SK-N-SH (cell line): ENCODE measurements around the gene TBL1X. TPM values are rescaled to one million over a fixed set of nuclear protein-coding genes. Genes with fewer than 3 reads are reported as not detected.

Experiments
- CTCF ChIA-PET: fragments of 300-600, 350-600 bp; formaldehyde crosslinking; extraction: SDS; loops from one replicate; lab custom pipeline; 2021; lab: Yijun Ruan, JAX
- POLR2A ChIA-PET: fragments of 350-600 bp; sonication (Branson Sonifier 250); formaldehyde crosslinking; extraction: SDS; loops from one replicate; lab custom pipeline; 2020; ENCODE audit warnings: antibody characterized with exemption, inconsistent platforms; lab: Yijun Ruan, JAX
- DNase-seq: peaks from one replicate; pipeline ENCODE4 v3.0.0; 2012
- H2AFZ ChIP-seq: fragments of 200-600 bp; sonication (generic); 2 replicates; pipeline ENCODE4 v1.8.1; 2016; ENCODE audit warnings: antibody characterized with exemption, mild to moderate bottlenecking, low read depth
- H3F3A ChIP-seq: fragments of 200-600 bp; sonication (generic); replicated peaks from 2 replicates; pipeline ENCODE3; 2016; ENCODE audit warnings: antibody characterized with exemption, mild to moderate bottlenecking; ENCODE audit not compliant: insufficient read depth
- H3K27ac ChIP-seq, 2 experiments: fragments of 200-500 bp in 1 of 2; fragments of 200-600 bp in 1 of 2; sonication (Bioruptor generic) in 1 of 2; sonication (generic), shearing (Covaris generic) in 1 of 2; 2 replicates each; pipeline versions ENCODE4 v1.5.1 to v1.6.1; 2014 to 2016; ENCODE audit warnings: low read depth in 2 of 2, inconsistent platforms in 1 of 2, low read length in 1 of 2, mild to moderate bottlenecking in 1 of 2, mixed read lengths in 1 of 2
- H3K27me3 ChIP-seq: fragments of 200-600 bp; sonication (generic), shearing (Covaris generic); 2 replicates; pipeline ENCODE4 v1.6.1; 2016; ENCODE audit warnings: mixed run types; ENCODE audit not compliant: insufficient read depth
- H3K36me3 ChIP-seq, 2 experiments: fragments of 200-500 bp in 1 of 2; fragments of 200-600 bp in 1 of 2; sonication (Bioruptor generic) in 1 of 2; sonication (generic) in 1 of 2; replicated peaks in 1 of 2; 2 replicates each; pipeline versions ENCODE3 to v1.5.1; 2014 to 2016; ENCODE audit warnings: low read length in 1 of 2, mild to moderate bottlenecking in 1 of 2; ENCODE audit not compliant: insufficient read depth in 2 of 2, control insufficient read depth in 1 of 2
- H3K4me1 ChIP-seq, 2 experiments: fragments of 200-500 bp in 1 of 2; fragments of 200-600 bp in 1 of 2; sonication (Bioruptor generic) in 1 of 2; sonication (generic), shearing (Covaris generic) in 1 of 2; 2 replicates each; pipeline versions ENCODE4 v1.5.1 to v1.6.1; 2014 to 2016; ENCODE audit warnings: low read depth in 1 of 2, low read length in 1 of 2, mixed run types in 1 of 2; ENCODE audit not compliant: insufficient read depth in 2 of 2, control insufficient read depth in 1 of 2
- H3K4me2 ChIP-seq: fragments of 200-600 bp; sonication (generic), shearing (Covaris generic); 2 replicates; pipeline ENCODE4 v1.6.1; 2017; ENCODE audit warnings: mixed run types
- H3K4me3 ChIP-seq, 2 experiments: fragments of 200-500 bp in 1 of 2; fragments of 200-600 bp in 1 of 2; sonication (Bioruptor generic) in 1 of 2; sonication (generic), shearing (Covaris generic) in 1 of 2; 2 replicates each; pipeline versions ENCODE4 v1.5.1 to v1.8.1; 2014 to 2016; ENCODE audit warnings: low read depth in 2 of 2, inconsistent platforms in 1 of 2, low read length in 1 of 2, mild to moderate bottlenecking in 1 of 2, mixed read lengths in 1 of 2, moderate library complexity in 1 of 2
- H3K79me2 ChIP-seq: fragments of 200-600 bp; sonication (generic); 2 replicates; pipeline ENCODE4 v1.8.1; 2017; ENCODE audit warnings: mild to moderate bottlenecking; ENCODE audit not compliant: insufficient read depth
- H3K9ac ChIP-seq: fragments of 200-600 bp; sonication (generic); 2 replicates; pipeline ENCODE4 v1.6.1; 2017; ENCODE audit warnings: mixed run types
- H3K9me2 ChIP-seq: fragments of 200-600 bp; sonication (generic); 2 replicates; pipeline ENCODE4 v1.6.1; 2017; ENCODE audit warnings: mixed run types
- H3K9me3 ChIP-seq: fragments of 200-600 bp; sonication (generic); 2 replicates; pipeline ENCODE4 v1.6.1; 2017; ENCODE audit warnings: mixed run types, mild to moderate bottlenecking, moderate library complexity
- H4K20me1 ChIP-seq: fragments of 200-600 bp; sonication (generic); 2 replicates; pipeline ENCODE4 v1.6.1; 2017; ENCODE audit warnings: mild to moderate bottlenecking, mixed run types; ENCODE audit not compliant: insufficient read depth
- CHD2 ChIP-seq: fragments of 150-350 bp; IDR thresholded peaks from 2 replicates; pipeline ENCODE4 v1.6.1; 2018; ENCODE audit warnings: low read length; ENCODE audit not compliant: partially characterized antibody
- ELF1 ChIP-seq: IDR thresholded peaks from 2 replicates; pipeline ENCODE4 v1.4.0; 2012
- FOSL2 ChIP-seq: IDR thresholded peaks from 2 replicates; pipeline ENCODE4 v1.4.0; 2012; ENCODE audit warnings: low read depth, mild to moderate bottlenecking, moderate library complexity, borderline replicate concordance
- GABPA ChIP-seq: IDR thresholded peaks from 2 replicates; pipeline ENCODE4 v1.4.0; 2012; ENCODE audit warnings: low read depth, mild to moderate bottlenecking
- MAX ChIP-seq: IDR thresholded peaks from 2 replicates; pipeline ENCODE4 v1.4.0; 2012; ENCODE audit warnings: low read depth
- MEF2A ChIP-seq: IDR thresholded peaks from 2 replicates; pipeline ENCODE4 v1.4.0; 2012; ENCODE audit warnings: low read depth, borderline replicate concordance
- NFIC ChIP-seq: IDR thresholded peaks from 2 replicates; pipeline ENCODE4 v1.4.0; 2012; ENCODE audit warnings: borderline replicate concordance
- RCOR1 ChIP-seq: fragments of 150-350 bp; IDR thresholded peaks from 2 replicates; pipeline ENCODE4 v1.6.1; 2017; ENCODE audit warnings: antibody characterized with exemption, low read length
- REST ChIP-seq: IDR thresholded peaks from 2 replicates; pipeline ENCODE4 v1.6.1; 2012; ENCODE audit warnings: mild to moderate bottlenecking, low read depth, low read length, moderate library complexity
- RXRA ChIP-seq: IDR thresholded peaks from 2 replicates; pipeline ENCODE4 v1.4.0; 2012; ENCODE audit warnings: low read depth, mild to moderate bottlenecking, borderline replicate concordance
- TAF1 ChIP-seq: IDR thresholded peaks from 2 replicates; pipeline ENCODE4 v1.6.1; 2012; ENCODE audit warnings: low read depth, mild to moderate bottlenecking, low read length, moderate library complexity, borderline replicate concordance
- TEAD4 ChIP-seq: IDR thresholded peaks from 2 replicates; pipeline ENCODE4 v1.4.0; 2012; ENCODE audit warnings: mild to moderate bottlenecking, borderline replicate concordance; ENCODE audit not compliant: insufficient read depth
- USF1 ChIP-seq: IDR thresholded peaks from 2 replicates; pipeline ENCODE4 v1.4.0; 2012; ENCODE audit warnings: low read depth, borderline replicate concordance
- WGBS: methylation state at CpG from one replicate; pipeline ENCODE4 v1.1.6; 2017; ENCODE audit warnings: low lambda C conversion rate; 5-methylcytosine and 5-hydroxymethylcytosine counted together
- polyA plus RNA-seq, 3 experiments: library from polyadenylated mRNA; depleted of rRNA; stranded (reverse); fragments of >200 nt; gene quantifications; 2 replicates each; pipeline ENCODE4 v1.2.3, GENCODE V29; 2012
- TF ChIP-seq, protein P1 (sequence below): IDR thresholded peaks from 2 replicates; pipeline ENCODE4 v1.4.0; 2012; ENCODE audit warnings: low read depth, borderline replicate concordance
- TF ChIP-seq, protein P2 (sequence below): fragments of 150-350 bp; IDR thresholded peaks from 2 replicates; pipeline ENCODE4 v1.6.1; 2016; ENCODE audit warnings: mild to moderate bottlenecking, low read depth, low read length

TBL1X gene
- polyA plus RNA-seq, 1 of the 3 experiments (the other 2 are of a cell fraction): 10.6 TPM

DNA sequence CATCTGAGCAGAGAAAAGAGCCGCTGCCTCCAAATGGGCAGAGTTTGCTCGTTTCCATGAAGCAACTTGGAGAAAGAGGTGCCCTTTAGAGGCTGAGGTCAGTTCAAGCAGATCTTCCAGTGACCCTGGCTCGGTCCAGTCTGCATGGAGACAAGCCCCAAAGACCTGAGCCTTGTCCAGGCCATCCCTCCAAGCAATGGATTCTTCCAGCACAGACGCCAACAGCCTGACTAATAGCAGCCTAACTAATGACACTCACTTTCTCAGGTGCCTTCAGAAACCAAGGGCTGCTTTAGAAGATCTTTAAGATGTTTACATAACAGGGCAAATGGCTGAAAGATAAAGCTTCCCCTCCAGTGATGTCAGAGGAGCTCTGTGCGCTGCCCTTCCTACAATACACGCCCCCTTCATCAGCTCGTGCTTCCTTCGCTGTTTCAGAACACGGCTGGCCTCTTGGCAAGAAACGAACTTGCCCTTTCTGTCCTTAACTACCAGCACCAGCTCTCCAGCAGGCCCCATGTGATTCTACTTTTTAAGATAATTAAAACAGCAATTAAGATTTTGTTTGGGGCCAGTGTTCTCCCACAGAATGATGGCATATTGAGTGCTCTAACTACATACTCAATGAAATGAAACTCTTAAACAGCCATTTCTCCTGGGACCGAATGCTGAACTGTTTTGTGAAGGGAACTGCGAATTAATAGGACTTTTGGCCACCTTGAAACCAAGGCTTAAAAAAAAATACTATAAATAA, 181.8 kb downstream of the TBL1X start:
- H3K79me2 ChIP-seq: peaks cover under 1% of the 10 kb centered on the region; the same call in 1 of the 2 replicates
- WGBS: 43% methylated on average over 12 of the region's 12 CpGs
- ChIA-PET CTCF (interaction anchor here (1.1 to 1.4 kb wide), 2 partner anchors 15 to 28 kb away, joined by 3 read pairs; no protein-coding TSS in a partner anchor), POLR2A (no interaction called here)
- H2AFZ ChIP-seq: no peak overlapping the region
- no peak overlapping the region for H3K27ac ChIP-seq
- no peak overlapping the region for H3K9ac ChIP-seq
- H3K9me3 ChIP-seq: no peaks in the 10 kb centered on the region
- no peaks in the 10 kb centered on the region for H3F3A ChIP-seq
- H3K4me2 ChIP-seq: no peak overlapping the region
- peaks cover 2% of the 10 kb centered on the region; the same call in 1 of the 2 replicates for H3K27me3 ChIP-seq
- no peak for DNase-seq
- no peaks in the 10 kb centered on the region for H3K9me2 ChIP-seq
- TF ChIP-seq GABPA: no peak
- no peak for TF ChIP-seq RCOR1
- TF ChIP-seq, protein P1, sequence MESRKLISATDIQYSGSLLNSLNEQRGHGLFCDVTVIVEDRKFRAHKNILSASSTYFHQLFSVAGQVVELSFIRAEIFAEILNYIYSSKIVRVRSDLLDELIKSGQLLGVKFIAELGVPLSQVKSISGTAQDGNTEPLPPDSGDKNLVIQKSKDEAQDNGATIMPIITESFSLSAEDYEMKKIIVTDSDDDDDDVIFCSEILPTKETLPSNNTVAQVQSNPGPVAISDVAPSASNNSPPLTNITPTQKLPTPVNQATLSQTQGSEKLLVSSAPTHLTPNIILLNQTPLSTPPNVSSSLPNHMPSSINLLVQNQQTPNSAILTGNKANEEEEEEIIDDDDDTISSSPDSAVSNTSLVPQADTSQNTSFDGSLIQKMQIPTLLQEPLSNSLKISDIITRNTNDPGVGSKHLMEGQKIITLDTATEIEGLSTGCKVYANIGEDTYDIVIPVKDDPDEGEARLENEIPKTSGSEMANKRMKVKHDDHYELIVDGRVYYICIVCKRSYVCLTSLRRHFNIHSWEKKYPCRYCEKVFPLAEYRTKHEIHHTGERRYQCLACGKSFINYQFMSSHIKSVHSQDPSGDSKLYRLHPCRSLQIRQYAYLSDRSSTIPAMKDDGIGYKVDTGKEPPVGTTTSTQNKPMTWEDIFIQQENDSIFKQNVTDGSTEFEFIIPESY: no peak
- no peak for TF ChIP-seq MEF2A
- TF ChIP-seq ELF1: no peak
- no peak for TF ChIP-seq TAF1
- peaks cover 0 to 6% of the 10 kb centered on the region in 2 experiments; a peak in 2 of 4 replicates for H3K4me1 ChIP-seq
- H3K36me3 ChIP-seq: no peaks in the 10 kb centered on the region
- no peak overlapping the region for H3K4me3 ChIP-seq
- no peaks in the 10 kb centered on the region for H4K20me1 ChIP-seq

GRCh38 chrX:9647431-9647830, 182.6 kb downstream of the TBL1X start:
- no peak overlapping the region for H3K4me2 ChIP-seq
- no peak for DNase-seq
- peaks cover 3% of the 10 kb centered on the region; the same call in 1 of the 2 replicates for H3K79me2 ChIP-seq
- WGBS: 57% methylated on average over 7 of the region's 7 CpGs
- peaks cover 0 to 11% of the 10 kb centered on the region in 2 experiments; a peak in 2 of 4 replicates for H3K4me1 ChIP-seq
- H3K9me2 ChIP-seq: no peaks in the 10 kb centered on the region
- H3F3A ChIP-seq: no peaks in the 10 kb centered on the region
- no peaks in the 10 kb centered on the region for H3K9me3 ChIP-seq
- TF ChIP-seq FOSL2 (no peak), REST (no peak), NFIC (no peak), RXRA (no peak), MAX (no peak), USF1 (no peak), CHD2 (no peak), TEAD4 (no peak), GABPA (no peak)
- TF ChIP-seq, protein P2, sequence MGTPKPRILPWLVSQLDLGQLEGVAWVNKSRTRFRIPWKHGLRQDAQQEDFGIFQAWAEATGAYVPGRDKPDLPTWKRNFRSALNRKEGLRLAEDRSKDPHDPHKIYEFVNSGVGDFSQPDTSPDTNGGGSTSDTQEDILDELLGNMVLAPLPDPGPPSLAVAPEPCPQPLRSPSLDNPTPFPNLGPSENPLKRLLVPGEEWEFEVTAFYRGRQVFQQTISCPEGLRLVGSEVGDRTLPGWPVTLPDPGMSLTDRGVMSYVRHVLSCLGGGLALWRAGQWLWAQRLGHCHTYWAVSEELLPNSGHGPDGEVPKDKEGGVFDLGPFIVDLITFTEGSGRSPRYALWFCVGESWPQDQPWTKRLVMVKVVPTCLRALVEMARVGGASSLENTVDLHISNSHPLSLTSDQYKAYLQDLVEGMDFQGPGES: no peak
- TF ChIP-seq, all 33 proteins: peak for 0
- H3K27ac ChIP-seq: no peak overlapping the region
- no peaks in the 10 kb centered on the region for H3K36me3 ChIP-seq
- H3K27me3 ChIP-seq: peaks cover 4% of the 10 kb centered on the region; the same call in 1 of the 2 replicates
- H4K20me1 ChIP-seq: no peaks in the 10 kb centered on the region
- CTCF ChIA-PET: interaction anchor here (1.4 kb wide), 1 partner anchor 27 kb away, joined by 3 read pairs; no protein-coding TSS in a partner anchor
- no peak overlapping the region for H2AFZ ChIP-seq
- no peak overlapping the region for H3K9ac ChIP-seq
- no peak overlapping the region for H3K4me3 ChIP-seq
- POLR2A ChIA-PET: no interaction called here
